A549 (cell line): ENCODE data around the gene ULK1. TPM values are rescaled to one million over a fixed set of nuclear protein-coding genes. Genes with fewer than 3 reads are reported as not detected.

ENCODE experiments used
- ATAC-seq, 2 experiments: fragments of 200-7000 bp in 1 of 2; fragments of >200 bp in 1 of 2; cut with Nextera tagmentation in 1 of 2; cut with Tn5 transposase in 1 of 2; 3 replicates each; pipeline versions ENCODE4 v1.8.0 to v1.9.1; 2018 to 2020; ENCODE audit warnings: mild to moderate bottlenecking in 1 of 2, moderate library complexity in 1 of 2
- CTCF ChIA-PET: fragments of 300-600 bp; sonication (Branson Sonifier 250); formaldehyde crosslinking; extraction: SDS; loops from one replicate; lab custom pipeline; 2021; ENCODE audit warnings: antibody characterized with exemption, inconsistent platforms; lab: Yijun Ruan, JAX
- POLR2A ChIA-PET: fragments of 350-600 bp; formaldehyde crosslinking; extraction: SDS; loops from one replicate; lab custom pipeline; 2021; ENCODE audit warnings: antibody characterized with exemption, inconsistent platforms; lab: Yijun Ruan, JAX
- DNase-seq, 2 experiments: peaks; one replicate each; pipeline versions ENCODE4 v3.0.0 to v3.0.0-alpha.2; 2011 to 2016; ENCODE audit warnings: low read depth in 1 of 2, low spot score in 1 of 2
- FAIRE-seq: peaks from 2 replicates; lab custom pipeline; 2011; peaks lifted over from hg19 to GRCh38; lab: Jason Lieb, UNC
- H3K27ac ChIP-seq, 2 experiments: fragments of >200 bp; sonication (Bioruptor Twin); formaldehyde crosslinking; 3 replicates each; pipeline ENCODE4 v1.5.1; 2016 to 2017
- H3K4me1 ChIP-seq: fragments of >200 bp; sonication (Bioruptor Twin); formaldehyde crosslinking; 3 replicates; pipeline ENCODE4 v1.6.1; 2016
- H3K4me2 ChIP-seq: fragments of >200 bp; sonication (Bioruptor Twin); formaldehyde crosslinking; 3 replicates; pipeline ENCODE4 v1.6.1; 2016
- H3K4me3 ChIP-seq: fragments of >200 bp; sonication (Bioruptor Twin); formaldehyde crosslinking; 3 replicates; pipeline ENCODE4 v1.5.1; 2016
- H3K9me3 ChIP-seq: fragments of >200 bp; sonication (Bioruptor Twin); formaldehyde crosslinking; 3 replicates; pipeline ENCODE4 v1.6.1; 2016
- CBX2 ChIP-seq: fragments of 200-600 bp; sonication (generic); IDR thresholded peaks from 2 replicates; pipeline ENCODE4 v1.6.1; 2016; ENCODE audit warnings: low read depth, mild to moderate bottlenecking, borderline replicate concordance
- CHD2 ChIP-seq: fragments of 150-350 bp; IDR thresholded peaks from 2 replicates; pipeline ENCODE4 v1.6.1; 2014; ENCODE audit warnings: low read length; ENCODE audit not compliant: partially characterized antibody
- ESRRA ChIP-seq: fragments of 150-350 bp; IDR thresholded peaks from 2 replicates; pipeline ENCODE4 v1.6.1; 2014; ENCODE audit warnings: mild to moderate bottlenecking, low read length, borderline replicate concordance
- FOSB ChIP-seq: fragments of 250-450 bp; sonication (Bioruptor Pico); IDR thresholded peaks from 2 replicates; pipeline ENCODE4 v1.5.0; 2020; ENCODE audit warnings: mild to moderate bottlenecking, moderate library complexity
- FOXS1 ChIP-seq: fragments of 250-450 bp; sonication (Bioruptor Pico); IDR thresholded peaks from 2 replicates; pipeline ENCODE4 v1.5.0; 2020; ENCODE audit warnings: mild to moderate bottlenecking, moderate library complexity
- HEYL ChIP-seq: fragments of 250-450 bp; sonication (Bioruptor Pico); IDR thresholded peaks from 2 replicates; pipeline ENCODE4 v1.8.0; 2021; ENCODE audit warnings: mild to moderate bottlenecking, moderate library complexity
- HOXB5 ChIP-seq: fragments of 250-450 bp; sonication (Bioruptor Pico); IDR thresholded peaks from 2 replicates; pipeline ENCODE4 v1.5.0; 2020; ENCODE audit warnings: mild to moderate bottlenecking, moderate library complexity
- JUN ChIP-seq, 2 experiments: fragments of >200 bp; sonication (Bioruptor Twin); formaldehyde crosslinking; IDR thresholded peaks; 2 replicates in 1 of 2; 3 replicates in 1 of 2; pipeline ENCODE4 v1.6.1; 2016 to 2017
- JUNB ChIP-seq: fragments of >200 bp; sonication (Bioruptor Twin); formaldehyde crosslinking; IDR thresholded peaks from 2 replicates; pipeline ENCODE4 v1.6.1; 2016
- KDM1A ChIP-seq: fragments of 200-600 bp; sonication (generic); IDR thresholded peaks from 2 replicates; pipeline ENCODE4 v1.6.1; 2016; ENCODE audit warnings: low read depth, mild to moderate bottlenecking
- MAX ChIP-seq: IDR thresholded peaks from 2 replicates; pipeline ENCODE4 v1.6.1; 2012
- MYC ChIP-seq: IDR thresholded peaks from 2 replicates; pipeline ENCODE4 v1.6.1; 2012; ENCODE audit warnings: mild to moderate bottlenecking, inconsistent platforms, low read length, improper control_type of control experiment, borderline replicate concordance
- NPAS2 ChIP-seq: fragments of 250-450 bp; sonication (Bioruptor Pico); IDR thresholded peaks from 2 replicates; pipeline ENCODE4 v1.8.0; 2022; ENCODE audit warnings: mild to moderate bottlenecking, moderate library complexity, borderline replicate concordance
- NR3C1 ChIP-seq: fragments of >200 bp; sonication (Bioruptor Twin); formaldehyde crosslinking; IDR thresholded peaks from 3 replicates; pipeline ENCODE4 v1.6.1; 2017
- RAD21 ChIP-seq, 2 experiments: fragments of >200 bp in 1 of 2; sonication (Bioruptor Twin) in 1 of 2; formaldehyde crosslinking in 1 of 2; IDR thresholded peaks in 1 of 2; conservative IDR thresholded peaks in 1 of 2; 2 replicates in 1 of 2; 3 replicates in 1 of 2; pipeline ENCODE4 v1.6.1; 2012 to 2018; ENCODE audit warnings: inconsistent platforms in 1 of 2
- RARB ChIP-seq: fragments of 250-450 bp; sonication (Bioruptor Pico); IDR thresholded peaks from 2 replicates; pipeline ENCODE4 v1.8.0; 2021; ENCODE audit warnings: mild to moderate bottlenecking, moderate library complexity
- RFX5 ChIP-seq: fragments of 450-650 bp; IDR thresholded peaks from 2 replicates; pipeline ENCODE4 v1.7.1; 2014; ENCODE audit warnings: antibody characterized with exemption, mild to moderate bottlenecking, moderate library complexity
- TFCP2L1 ChIP-seq: fragments of 250-450 bp; sonication (Bioruptor Pico); IDR thresholded peaks from 2 replicates; pipeline ENCODE4 v1.5.0; 2021; ENCODE audit warnings: mild to moderate bottlenecking
- TP53 ChIP-seq: fragments of 250-450 bp; sonication (Bioruptor Pico); IDR thresholded peaks from 2 replicates; pipeline ENCODE4 v1.5.0; 2021; ENCODE audit warnings: mild to moderate bottlenecking, moderate library complexity
- ZFP36 ChIP-seq: fragments of 450-650 bp; IDR thresholded peaks from 2 replicates; pipeline ENCODE4 v1.6.1; 2014; ENCODE audit warnings: borderline replicate concordance; ENCODE audit not compliant: partially characterized antibody
- WGBS: methylation state at CpG from one replicate; pipeline ENCODE4 v1.1.6; 2017; ENCODE audit errors: missing lambda C conversion rate; 5-methylcytosine and 5-hydroxymethylcytosine counted together
- polyA plus RNA-seq, 4 experiments: library from polyadenylated mRNA; depleted of rRNA in 3 of 4; stranded (reverse); fragments of >200 nt; fragmentation: RNase III in 1 of 4; extraction: RNeasy Plus Mini Kit Qiagen cat#74134 plus additional on column Dnase treatment in 1 of 4; gene quantifications; 2 replicates in 3 of 4; 3 replicates in 1 of 4; pipeline ENCODE4 v1.2.3, GENCODE V29; 2011 to 2017
- TF ChIP-seq, protein P1 (sequence below): fragments of 250-450 bp; sonication (Bioruptor Pico); IDR thresholded peaks from 2 replicates; pipeline ENCODE4 v1.5.0; 2020; ENCODE audit warnings: low read depth, mild to moderate bottlenecking, moderate library complexity
- TF ChIP-seq, protein P2 (sequence below): IDR thresholded peaks from 2 replicates; pipeline ENCODE4 v1.6.1; 2012
- TF ChIP-seq, protein P3 (sequence below): fragments of 250-450 bp; sonication (Bioruptor Pico); IDR thresholded peaks from 2 replicates; pipeline ENCODE4 v1.5.0; 2021; ENCODE audit warnings: mild to moderate bottlenecking, moderate library complexity, borderline replicate concordance
- TF ChIP-seq, protein P4 (sequence below): fragments of 150-350 bp; IDR thresholded peaks from 2 replicates; pipeline ENCODE4 v1.6.1; 2014; ENCODE audit warnings: low read depth, mild to moderate bottlenecking, low read length

ULK1 gene
- polyA plus RNA-seq, 2 of the 4 experiments (the other 2 are of a cell fraction), result 15.1 to 46.2 TPM

- ChIA-PET CTCF (no interaction called here), POLR2A (interaction anchor here (0.5 kb wide), 1 partner anchor 33 kb away, joined by 3 read pairs; no protein-coding TSS in a partner anchor)
- FAIRE-seq (no peak), DNase-seq (peak in 1 of 2 experiments; percentile 49), ATAC-seq (no peak)
- Histone ChIP-seq H3K4me2 (peak overlapping the region; percentile 100), H3K4me3 (peak overlapping the region; percentile 93), H3K27ac (peak overlapping the region; percentile 98 to 99), H3K9me3 (no peaks in the 10 kb centered on the region), H3K4me1 (peaks cover 28% of the 10 kb centered on the region)
- 10% methylated on average over 18 of the region's 54 CpGs for WGBS
- TF ChIP-seq NR3C1 (no peak), JUNB (no peak), MAX (no peak), KDM1A (no peak), FOXS1 (CRISPR knock-in tag) (no peak), FOSB (CRISPR knock-in tag) (peak; percentile 60; the same call in 1 of the 2 replicates), NPAS2 (CRISPR knock-in tag) (no peak), TP53 (no peak)
- TF ChIP-seq, protein P1, sequence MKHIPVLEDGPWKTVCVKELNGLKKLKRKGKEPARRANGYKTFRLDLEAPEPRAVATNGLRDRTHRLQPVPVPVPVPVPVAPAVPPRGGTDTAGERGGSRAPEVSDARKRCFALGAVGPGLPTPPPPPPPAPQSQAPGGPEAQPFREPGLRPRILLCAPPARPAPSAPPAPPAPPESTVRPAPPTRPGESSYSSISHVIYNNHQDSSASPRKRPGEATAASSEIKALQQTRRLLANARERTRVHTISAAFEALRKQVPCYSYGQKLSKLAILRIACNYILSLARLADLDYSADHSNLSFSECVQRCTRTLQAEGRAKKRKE (CRISPR knock-in tag), result no peak
- TF ChIP-seq, protein P2, sequence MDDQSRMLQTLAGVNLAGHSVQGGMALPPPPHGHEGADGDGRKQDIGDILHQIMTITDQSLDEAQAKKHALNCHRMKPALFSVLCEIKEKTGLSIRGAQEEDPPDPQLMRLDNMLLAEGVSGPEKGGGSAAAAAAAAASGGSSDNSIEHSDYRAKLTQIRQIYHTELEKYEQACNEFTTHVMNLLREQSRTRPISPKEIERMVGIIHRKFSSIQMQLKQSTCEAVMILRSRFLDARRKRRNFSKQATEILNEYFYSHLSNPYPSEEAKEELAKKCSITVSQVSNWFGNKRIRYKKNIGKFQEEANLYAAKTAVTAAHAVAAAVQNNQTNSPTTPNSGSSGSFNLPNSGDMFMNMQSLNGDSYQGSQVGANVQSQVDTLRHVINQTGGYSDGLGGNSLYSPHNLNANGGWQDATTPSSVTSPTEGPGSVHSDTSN, result 0 out of 2 replicates have a peak, but pooled peaks have one; percentile 10
Observed at GRCh38 chr12:131894981-131895639, 688 bp downstream of the ULK1 start.

DNA sequence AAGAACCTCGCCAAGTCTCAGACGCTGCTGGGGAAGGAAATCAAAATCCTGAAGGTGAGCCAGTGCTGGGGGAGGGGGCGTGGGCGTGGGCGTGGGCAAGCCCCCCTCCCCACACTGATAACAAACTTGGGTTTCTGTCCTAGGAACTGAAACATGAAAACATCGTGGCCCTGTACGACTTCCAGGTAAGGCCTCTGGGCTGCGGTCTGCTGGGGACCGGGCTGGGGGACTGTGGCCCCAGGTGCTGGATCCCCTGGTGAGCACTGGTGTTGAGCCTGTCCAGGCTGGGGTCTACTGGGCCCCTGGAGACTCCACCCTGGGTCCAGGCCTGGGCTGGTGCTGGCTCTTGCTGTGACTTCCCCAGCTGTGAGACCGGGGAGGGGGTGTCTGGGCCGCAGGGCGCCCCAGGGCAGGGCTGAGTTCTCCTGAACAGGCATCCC, 1.2 kb downstream of the ULK1 start:
- FAIRE-seq, result no peak
- 3% methylated on average over 6 of the region's 12 CpGs for WGBS
- Histone ChIP-seq H3K9me3 (no peaks in the 10 kb centered on the region), H3K27ac (peak overlapping the region; percentile 98 to 99), H3K4me1 (peaks cover 33% of the 10 kb centered on the region), H3K4me3 (peak overlapping the region; percentile 93), H3K4me2 (peak overlapping the region; percentile 100)
- TF ChIP-seq ZFP36 (no peak), TFCP2L1 (CRISPR knock-in tag) (no peak), JUN (IDR thresholded peaks at IDR 0.05) (no peak), RAD21 (conservative IDR thresholded peaks at IDR 0.05 in 1 of 2, IDR thresholded peaks at IDR 0.05 in 1 of 2) (no peak), TP53 (no peak), HEYL (CRISPR knock-in tag) (no peak), HOXB5 (no peak), CBX2 (no peak), CHD2 (no peak), FOXS1 (CRISPR knock-in tag) (no peak), NPAS2 (CRISPR knock-in tag) (no peak), KDM1A (no peak), MYC (no peak), ESRRA (no peak), RARB (no peak), RFX5 (no peak)
- TF ChIP-seq, protein P3, sequence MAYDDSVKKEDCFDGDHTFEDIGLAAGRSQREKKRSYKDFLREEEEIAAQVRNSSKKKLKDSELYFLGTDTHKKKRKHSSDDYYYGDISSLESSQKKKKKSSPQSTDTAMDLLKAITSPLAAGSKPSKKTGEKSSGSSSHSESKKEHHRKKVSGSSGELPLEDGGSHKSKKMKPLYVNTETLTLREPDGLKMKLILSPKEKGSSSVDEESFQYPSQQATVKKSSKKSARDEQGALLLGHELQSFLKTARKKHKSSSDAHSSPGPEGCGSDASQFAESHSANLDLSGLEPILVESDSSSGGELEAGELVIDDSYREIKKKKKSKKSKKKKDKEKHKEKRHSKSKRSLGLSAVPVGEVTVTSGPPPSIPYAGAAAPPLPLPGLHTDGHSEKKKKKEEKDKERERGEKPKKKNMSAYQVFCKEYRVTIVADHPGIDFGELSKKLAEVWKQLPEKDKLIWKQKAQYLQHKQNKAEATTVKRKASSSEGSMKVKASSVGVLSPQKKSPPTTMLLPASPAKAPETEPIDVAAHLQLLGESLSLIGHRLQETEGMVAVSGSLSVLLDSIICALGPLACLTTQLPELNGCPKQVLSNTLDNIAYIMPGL (CRISPR knock-in tag), result no peak
- TF ChIP-seq, protein P4, sequence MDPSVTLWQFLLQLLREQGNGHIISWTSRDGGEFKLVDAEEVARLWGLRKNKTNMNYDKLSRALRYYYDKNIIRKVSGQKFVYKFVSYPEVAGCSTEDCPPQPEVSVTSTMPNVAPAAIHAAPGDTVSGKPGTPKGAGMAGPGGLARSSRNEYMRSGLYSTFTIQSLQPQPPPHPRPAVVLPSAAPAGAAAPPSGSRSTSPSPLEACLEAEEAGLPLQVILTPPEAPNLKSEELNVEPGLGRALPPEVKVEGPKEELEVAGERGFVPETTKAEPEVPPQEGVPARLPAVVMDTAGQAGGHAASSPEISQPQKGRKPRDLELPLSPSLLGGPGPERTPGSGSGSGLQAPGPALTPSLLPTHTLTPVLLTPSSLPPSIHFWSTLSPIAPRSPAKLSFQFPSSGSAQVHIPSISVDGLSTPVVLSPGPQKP, result no peak
- TF ChIP-seq, protein P1 (CRISPR knock-in tag), result no peak
- DNase-seq, result no peak
- ChIA-PET CTCF (interaction anchor here (2.5 kb wide), 1 partner anchor 44 kb away, joined by 7 read pairs; no protein-coding TSS in a partner anchor), POLR2A (interaction anchor here (0.5 to 1.4 kb wide), 2 partner anchors 30 to 33 kb away, joined by 3 to 5 read pairs; no protein-coding TSS in a partner anchor)
- peak in 1 of 2 experiments; percentile 25; a peak in 1 of 6 replicates for ATAC-seq
